Central memory CD4-positive, alpha-beta T cell (primary cell): ENCODE results near the gene LMOD1.
A peak's percentile ranks its signal among the peaks of the same experiment; 100 is the strongest.
"Not testable (repeated sequence)": the region's sequence is repeated elsewhere in the genome, so short reads cannot be mapped to it uniquely, and the experiment has no call there.

Experiments used
- DNase-seq: peaks from one replicate; pipeline ENCODE4 v3.0.0; 2022

The LMOD1 gene

DNA sequence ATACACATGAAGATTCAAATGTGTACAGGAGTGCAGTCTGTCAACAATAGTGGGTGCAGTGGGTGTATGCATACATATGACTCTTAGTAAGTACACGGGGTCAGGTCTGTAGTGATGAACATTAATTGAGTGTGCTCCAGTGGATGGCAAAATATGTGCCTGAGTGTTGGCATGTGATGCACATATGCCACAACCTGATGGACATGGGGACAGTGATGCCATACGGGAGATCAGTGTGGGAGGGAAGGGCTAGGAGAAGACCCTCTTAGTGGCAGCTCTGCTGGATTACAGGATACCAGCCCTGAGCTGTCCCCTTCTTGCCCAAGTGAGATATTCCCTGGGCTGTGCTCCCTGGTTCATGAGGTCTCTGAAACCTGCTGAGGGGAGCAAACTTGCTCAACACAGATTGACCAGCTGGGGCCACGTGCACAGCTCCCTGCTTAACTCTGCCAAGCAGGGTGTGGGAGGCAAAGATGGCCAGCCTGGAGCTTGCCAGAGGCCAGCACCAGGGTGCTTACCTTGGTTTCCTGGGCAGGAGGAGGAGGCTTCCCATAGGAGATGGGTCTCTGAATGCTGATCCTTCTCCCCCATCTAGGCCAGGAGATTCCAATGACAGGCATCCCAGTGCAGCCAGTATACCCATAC lies 55.4 kb downstream of the LMOD1 start:
- no peak for DNase-seq

- DNase-seq = no peak
These were observed 56.1 kb downstream of the LMOD1 start for GRCh38 chr1:201890223-201890622.

GRCh38 chr1:201889090-201889968 lies 57.0 kb downstream of the LMOD1 start:
- DNase-seq = no peak

DNA sequence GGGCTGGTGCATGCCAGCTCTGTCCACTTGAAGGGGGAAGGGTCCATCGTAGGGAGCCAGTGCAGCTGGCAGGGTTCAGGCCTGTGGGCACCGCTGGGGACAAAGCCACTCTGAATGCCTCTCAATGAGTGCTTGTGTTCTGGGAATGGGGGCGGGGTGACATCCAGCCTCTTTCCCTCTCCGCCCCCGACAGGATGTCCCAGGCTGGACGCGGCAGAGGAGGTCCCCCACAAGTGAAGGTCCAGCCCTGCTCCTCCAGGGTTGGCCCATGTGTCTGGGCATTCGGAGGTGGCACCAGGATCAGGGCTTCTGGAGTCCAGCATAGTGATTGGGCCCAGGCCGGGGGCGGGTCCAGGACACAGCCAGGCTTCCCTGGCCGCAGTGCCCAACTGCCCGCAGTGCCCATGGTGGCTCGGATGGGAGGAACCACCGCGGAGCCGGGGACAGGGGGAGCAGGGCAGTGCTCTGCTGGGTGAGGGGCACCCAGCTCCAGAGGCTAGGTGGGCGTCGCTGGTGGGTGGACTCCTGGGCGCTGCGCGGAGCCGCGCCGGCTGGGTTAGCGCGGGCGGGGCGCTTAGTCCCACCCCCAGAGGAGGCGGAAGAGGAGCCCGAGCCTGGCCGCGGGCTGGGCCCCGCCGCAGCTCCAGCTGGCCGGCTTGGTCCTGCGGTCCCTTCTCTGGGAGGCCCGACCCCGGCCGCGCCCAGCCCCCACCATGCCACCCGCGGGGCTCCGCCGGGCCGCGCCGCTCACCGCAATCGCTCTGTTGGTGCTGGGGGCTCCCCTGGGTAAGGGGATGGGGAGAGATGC lies 57.9 kb downstream of the LMOD1 start, which contains the start of gene SHISA4:
Gene SHISA4 (plus strand): TSS at position 617 of the 808 bp plus-strand sequence. CDS start 97 bp downstream, at position 714.
- no peak for DNase-seq

DNA sequence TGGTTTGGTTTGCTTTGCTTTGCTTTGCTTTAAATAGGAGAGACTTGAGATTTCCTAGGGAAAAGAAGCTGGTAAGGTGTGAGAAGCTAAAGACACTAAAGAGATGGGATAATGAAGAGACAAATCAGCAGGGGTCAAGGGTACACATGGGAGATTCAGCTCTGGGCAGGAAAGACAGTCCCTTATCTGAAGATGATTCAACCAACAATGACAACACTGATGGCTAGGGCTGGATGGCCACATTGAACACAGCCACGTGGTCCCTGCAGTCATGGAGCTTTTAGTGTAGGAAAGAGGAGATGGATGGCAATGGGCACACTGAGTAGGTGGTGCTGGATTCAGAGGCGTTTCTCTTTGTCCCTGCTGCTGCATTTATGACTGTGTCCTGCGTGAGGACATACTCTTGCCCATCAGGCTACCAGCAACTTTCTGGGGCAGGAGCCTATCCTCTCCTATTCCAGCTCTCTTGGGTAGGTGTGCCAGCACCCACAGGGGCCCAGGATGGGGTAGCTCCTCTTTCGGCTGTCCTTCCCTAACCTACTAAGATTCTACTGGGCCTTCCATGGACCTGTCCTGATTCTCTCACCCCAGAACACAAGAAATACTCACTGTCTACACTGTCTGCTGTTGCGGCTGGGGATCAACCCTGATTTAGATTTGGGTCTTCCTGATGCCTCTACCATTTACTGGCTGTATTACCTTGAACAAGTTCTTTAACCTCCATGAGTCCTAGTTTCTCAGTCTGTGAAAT lies 59.1 kb downstream of the LMOD1 start:
- no peak for DNase-seq

GRCh38 chr1:201886103-201886885 lies 60.1 kb downstream of the LMOD1 start:
- DNase-seq = no peak

DNA sequence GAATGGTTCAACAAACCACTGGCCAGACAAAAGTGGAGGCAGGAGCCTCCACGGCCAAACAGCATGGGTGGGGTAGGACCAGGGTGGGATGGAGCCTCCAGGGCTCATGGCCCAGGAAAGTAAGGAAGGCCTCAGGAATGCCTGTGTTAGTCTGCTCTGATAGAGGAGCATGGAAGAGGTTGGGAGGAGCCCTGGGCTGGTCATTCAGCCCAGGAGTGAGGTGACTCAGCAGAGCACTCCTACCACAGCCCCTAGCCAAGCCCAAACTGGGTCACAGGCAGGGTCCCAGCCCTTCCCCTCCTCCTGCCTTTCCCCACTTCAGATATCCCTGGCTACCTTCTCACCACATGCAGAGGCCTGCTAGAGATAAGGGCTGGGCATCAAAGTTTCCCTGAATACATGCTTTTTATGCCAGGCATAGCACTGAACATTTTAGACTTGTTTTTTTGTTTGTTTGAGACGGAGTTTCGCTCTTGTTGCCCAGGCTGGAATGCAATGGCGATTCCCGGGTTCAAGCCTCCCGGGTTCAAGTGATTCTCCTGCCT lies 60.7 kb downstream of the LMOD1 start:
- DNase-seq = no peak

- no peak for DNase-seq
These were observed 61.9 kb downstream of the LMOD1 start for GRCh38 chr1:201884425-201884824.

DNA sequence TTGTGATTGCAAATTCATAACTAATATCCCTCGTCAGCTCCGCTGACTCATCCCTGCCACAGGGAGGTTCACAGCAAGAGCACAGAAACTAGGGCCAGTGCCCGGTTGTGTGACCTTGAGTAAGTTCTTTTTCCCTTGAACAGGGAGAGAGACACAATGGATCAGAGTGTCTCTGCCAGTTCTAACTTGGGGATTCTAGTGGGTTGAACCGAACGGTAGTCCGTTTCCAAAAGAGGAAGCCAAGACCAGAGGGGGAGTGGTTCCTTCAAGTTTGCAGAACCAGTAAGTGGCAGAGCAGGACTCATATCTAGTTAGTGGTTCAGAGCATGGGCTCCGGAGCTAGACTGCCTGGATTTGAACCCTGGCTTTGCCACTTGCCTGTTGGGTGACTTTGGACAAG lies 62.6 kb downstream of the LMOD1 start:
- DNase-seq = no peak

- no peak for DNase-seq
These were observed 63.1 kb downstream of the LMOD1 start for GRCh38 chr1:201883266-201883665.

- DNase-seq = no peak
These were observed 63.6 kb downstream of the LMOD1 start for GRCh38 chr1:201882665-201883132.

DNA sequence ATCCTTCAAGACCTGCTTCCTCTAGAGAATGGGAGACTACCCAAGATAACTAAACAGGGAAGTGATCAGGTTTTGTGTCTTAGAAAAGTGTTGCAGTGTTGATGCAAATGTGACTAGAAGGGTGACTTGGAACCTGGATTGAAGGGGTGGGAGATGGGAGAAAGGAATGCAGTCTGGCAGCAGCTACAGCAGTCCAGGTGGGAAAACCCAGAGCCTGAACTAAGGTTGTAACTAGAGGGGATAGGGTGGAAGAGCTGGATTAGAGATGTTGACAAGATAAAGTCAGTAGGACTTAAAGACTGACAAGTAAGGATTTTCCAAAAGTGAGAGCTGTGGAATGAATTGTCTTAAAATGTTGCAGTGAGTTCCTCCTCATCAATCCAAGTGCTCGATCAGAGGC lies 64.7 kb downstream of the LMOD1 start:
- DNase-seq = no peak

DNA sequence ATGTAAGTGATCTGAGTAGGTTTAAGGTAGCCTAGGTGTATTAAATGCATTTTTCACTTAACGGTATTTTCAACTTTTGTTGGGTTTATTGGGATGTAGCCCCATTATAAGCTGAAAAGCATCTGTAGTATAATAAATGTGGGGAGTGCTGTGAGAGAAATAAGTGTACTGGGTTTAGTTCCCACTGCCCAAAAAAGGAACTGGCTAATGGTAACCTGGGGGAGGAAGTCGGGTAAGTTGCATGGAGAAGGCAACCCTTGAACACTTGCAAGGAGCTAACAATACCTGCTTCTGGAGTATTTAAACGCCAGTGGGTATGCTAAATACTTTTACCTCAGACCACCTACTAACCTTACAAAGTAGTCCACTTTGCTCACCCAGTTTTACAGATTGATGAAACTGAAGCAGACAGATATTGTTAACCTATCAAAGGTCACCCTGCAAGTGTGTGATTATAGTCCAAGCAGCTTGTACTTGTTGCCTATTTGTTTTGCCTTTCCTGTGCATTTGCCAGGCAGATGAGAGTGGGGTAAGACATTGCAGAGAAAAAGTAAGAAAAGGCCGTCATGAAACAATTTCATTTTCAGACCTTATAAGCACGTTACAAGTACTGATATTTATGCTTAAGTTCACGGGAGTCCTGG lies 65.3 kb downstream of the LMOD1 start:
- no peak for DNase-seq

DNA sequence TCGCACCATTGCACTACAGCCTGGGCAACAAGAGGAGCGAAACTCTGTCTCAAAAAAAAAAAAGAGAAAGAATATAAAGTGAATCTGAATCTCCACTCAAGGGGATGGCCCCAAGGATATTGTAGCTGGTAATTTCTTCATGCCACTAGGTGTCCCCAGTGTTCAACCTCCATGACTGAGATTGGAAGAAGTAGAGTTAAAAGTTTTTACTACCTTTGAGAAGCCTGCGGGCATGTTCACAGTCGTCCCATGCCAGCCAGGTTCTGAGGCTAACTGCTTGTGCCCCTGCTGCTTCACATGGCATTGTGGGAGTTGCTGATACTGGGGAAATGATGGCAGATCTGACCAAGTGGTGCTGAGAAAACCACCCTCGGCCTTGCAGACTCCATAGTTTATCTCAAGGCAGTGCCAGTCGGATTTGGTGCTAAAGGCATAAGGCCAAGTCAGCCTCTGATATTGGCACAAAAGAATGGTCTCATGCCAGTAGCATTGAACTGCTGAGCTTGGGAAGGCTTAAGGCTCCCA lies 68.4 kb downstream of the LMOD1 start:
- DNase-seq = peak; percentile 9

DNA sequence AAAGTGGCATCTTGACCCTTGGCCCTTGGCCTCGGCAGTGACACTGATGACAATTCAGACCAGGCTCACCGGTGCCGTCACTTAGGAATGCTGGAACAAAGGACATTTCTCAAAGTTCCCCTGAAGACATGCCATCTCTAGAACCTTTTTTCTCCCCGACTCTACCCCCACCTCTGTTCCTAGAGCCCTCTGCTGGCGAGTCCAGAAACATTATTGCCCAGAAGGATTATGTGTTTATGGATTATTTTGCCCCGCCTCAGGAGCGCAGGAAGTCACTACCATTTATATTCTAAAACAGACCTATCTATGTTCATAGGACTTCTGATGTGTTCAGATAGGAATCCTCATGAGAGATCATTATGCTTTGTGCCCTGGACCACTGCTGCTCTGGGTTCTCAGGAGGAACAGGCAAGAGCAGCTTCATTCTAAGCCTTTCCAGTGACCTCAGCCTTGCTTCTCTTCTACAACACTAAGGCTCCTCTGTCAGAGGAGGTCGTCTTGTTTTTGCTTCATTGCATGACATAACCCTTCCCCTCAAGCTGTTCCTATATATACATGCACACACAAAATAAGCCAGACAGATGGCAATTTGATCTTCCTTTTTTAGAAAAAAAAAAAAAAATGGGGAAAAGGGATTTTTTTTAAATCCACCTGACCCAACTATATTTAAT lies 70.1 kb downstream of the LMOD1 start:
- no peak for DNase-seq

DNA sequence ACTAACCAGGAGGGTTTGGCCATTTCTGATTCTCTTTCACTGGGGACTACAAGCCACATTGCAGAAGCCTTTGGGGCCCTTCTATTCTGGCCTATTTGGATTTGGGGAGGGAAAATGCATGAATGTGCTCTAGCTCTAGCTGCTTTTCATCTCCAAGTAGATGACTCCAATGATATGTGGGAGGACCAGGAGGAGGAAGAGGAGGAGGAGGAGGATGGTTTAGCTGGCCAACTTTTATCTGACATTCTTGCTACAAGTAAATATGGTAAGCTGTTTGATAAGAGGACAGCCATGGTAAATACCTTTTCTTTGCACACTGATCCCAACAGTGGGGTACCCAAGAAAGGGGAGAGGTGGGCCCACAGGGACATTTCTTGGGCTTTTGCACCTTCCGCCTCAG lies 71.7 kb downstream of the LMOD1 start:
- no peak for DNase-seq

DNA sequence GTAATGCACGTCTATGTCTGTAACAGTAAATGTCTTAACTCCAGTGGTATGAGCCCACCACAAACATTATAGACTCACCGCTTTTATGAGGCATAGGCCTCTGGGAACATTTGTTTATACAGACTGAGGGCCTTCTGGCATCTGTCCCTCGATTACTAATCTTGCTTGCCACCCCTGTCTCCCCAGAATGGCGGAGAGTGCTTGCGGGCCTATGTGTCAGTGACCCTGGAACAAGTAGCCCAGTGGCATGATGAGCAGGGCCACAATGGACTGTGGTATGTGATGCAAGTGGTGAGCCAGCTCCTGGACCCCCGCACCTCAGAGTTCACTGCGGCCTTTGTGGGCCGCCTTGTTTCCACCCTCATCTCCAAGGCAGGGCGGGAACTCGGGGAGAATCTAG lies 76.0 kb downstream of the LMOD1 start:
- DNase-seq = no peak

- no peak for DNase-seq
These were observed 84.9 kb downstream of the LMOD1 start for GRCh38 chr1:201861448-201861847.

- no peak for DNase-seq
These were observed 86.9 kb downstream of the LMOD1 start for GRCh38 chr1:201859424-201859823.

- not testable (repeated sequence) for DNase-seq
These were observed 89.6 kb downstream of the LMOD1 start for GRCh38 chr1:201856722-201857121.
